HG03469 (cell line): ENCODE data around the gene PTPN7.
"Not testable (repeated sequence)": the region's sequence is repeated elsewhere in the genome, so short reads cannot be mapped to it uniquely, and the experiment has no call there.

Experiments used
- ATAC-seq: cut with Tn5 transposase; IDR thresholded peaks from one replicate; pipeline ENCODE4 v1.9.1; 2021; ENCODE audit warnings: mild to moderate bottlenecking, moderate library complexity, moderate number of reproducible peaks; ENCODE audit not compliant: unreplicated experiment

The PTPN7 gene

GRCh38 chr1:202111589-202111988, 48.8 kb downstream of the PTPN7 start:
- not testable (repeated sequence) for ATAC-seq

- no peak for ATAC-seq
Measured at GRCh38 chr1:202110977-202111376, 49.4 kb downstream of the PTPN7 start.

GRCh38 chr1:202107801-202108731, 52.3 kb downstream of the PTPN7 start:
- no peak for ATAC-seq

GRCh38 chr1:202107321-202107761, 53.1 kb downstream of the PTPN7 start:
- ATAC-seq, result no peak

GRCh38 chr1:202106340-202107254, 53.8 kb downstream of the PTPN7 start:
- ATAC-seq, result no peak

GRCh38 chr1:202105571-202106339, 54.6 kb downstream of the PTPN7 start:
- ATAC-seq, result no peak

GRCh38 chr1:202104073-202104472, 56.3 kb downstream of the PTPN7 start:
- no peak for ATAC-seq

- no peak for ATAC-seq
Measured at GRCh38 chr1:202101184-202101583, 59.2 kb downstream of the PTPN7 start.
